ENCODE data around the gene C9orf72. TPM values are rescaled to one million over a fixed set of nuclear protein-coding genes. Genes with fewer than 3 reads are reported as not detected.

The C9orf72 gene
- total and polyA plus RNA-seq, 9 of the 15 experiments (the other 6 are each of a cell fraction or from before 2014, with no cell fraction given): 2.3 to 7.3 (median 4.1) TPM

- Histone ChIP-seq H4K20me1 (replicated peaks; ENCODE audit: control insufficient read depth, insufficient read depth, low read length) (no peaks in the 10 kb centered on the region), H3K4me2 (ENCODE audit: insufficient read depth, low read length) (no peak overlapping the region), H3K4me1 (replicated peaks in 1 of 2; ENCODE audit: control insufficient read depth in 2 of 2, insufficient read depth in 2 of 2, low read length in 2 of 2) (no peaks in the 10 kb centered on the region; a peak in 1 of 5 replicates), H3K79me2 (ENCODE audit: control insufficient read depth, insufficient read depth, low read length) (no peaks in the 10 kb centered on the region), H2AFZ (ENCODE audit: low read depth, low read length) (no peak overlapping the region), H3K9me3 (replicated peaks; ENCODE audit: control insufficient read depth, insufficient read depth, low read depth, low read length) (no peaks in the 10 kb centered on the region), H3K9me1 (ENCODE audit: control insufficient read depth, insufficient read depth, low read length) (no peaks in the 10 kb centered on the region), H3K27me3 (ENCODE audit: control insufficient read depth in 2 of 2, insufficient read depth in 2 of 2, low read length in 2 of 2) (no peaks in the 10 kb centered on the region), H3K9ac (ENCODE audit: insufficient read depth in 1 of 2, low read depth in 2 of 2, low read length in 2 of 2) (no peak overlapping the region), H3K27ac (ENCODE audit: extremely low read depth, low read depth, low read length) (no peak overlapping the region), H3K36me3 (ENCODE audit: control insufficient read depth, insufficient read depth, low read length) (no peaks in the 10 kb centered on the region), H3K4me3 (no peak overlapping the region)
- no TSS peak for BruUV-seq (replicated peaks)
- WGBS (ENCODE audit: insufficient coverage, low coverage, missing lambda C conversion rate): 0% methylated on average over 2 of the region's 2 CpGs
- in situ Hi-C loops (cut with MboI) (no loop called here), intact Hi-C loops (cut with micrococcal nuclease) (no loop called here)
- CTCF ChIA-PET (ENCODE audit: low intra/inter-chr PET ratio): no interaction called here
- POLR2A ChIA-PET: interaction anchor here (0.6 kb wide), 1 partner anchor 916 kb away, joined by 3 read pairs; no protein-coding TSS in a partner anchor
- no peak for ATAC-seq
- no peak for TF ChIP-seq ZNF143 (CRISPR knock-in tag; IDR thresholded peaks at IDR 0.05)
- TF ChIP-seq ZNF133 (CRISPR knock-in tag; IDR thresholded peaks at IDR 0.05): no peak
- TF ChIP-seq THRAP3 (IDR thresholded peaks at IDR 0.05; ENCODE audit: borderline replicate concordance): no peak
- TF ChIP-seq ZNF184 (CRISPR knock-in tag; IDR thresholded peaks at IDR 0.05): no peak
- TF ChIP-seq MCM7 (IDR thresholded peaks at IDR 0.05): no peak
- TF ChIP-seq MBD1 (CRISPR knock-in tag; IDR thresholded peaks at IDR 0.05): no peak
- TF ChIP-seq COPS2 (conservative IDR thresholded peaks at IDR 0.05): no peak
- no peak for DNase-seq (ENCODE audit: extremely low read depth in 1 of 4, low spot score in 3 of 4)
- FAIRE-seq: no peak
Measured at GRCh38 chr9:27569406-27569805, 3.9 kb downstream of the C9orf72 start.

All from K562 (cell line).